Uterus (tissue), 2 donors: ENCODE data around the gene TMEM86A.

Experiments used
- POLR2A ChIP-seq, 2 donors: fragments of 450-650 bp; IDR thresholded peaks; one replicate each; pipeline ENCODE4 v1.6.1; 2016; ENCODE audit warnings: antibody characterized with exemption in 2 of 2, mild to moderate bottlenecking in 1 of 2, moderate library complexity in 1 of 2
- TF ChIP-seq, protein P1 (sequence below), 4 experiments: fragments of 200-600 bp in 2 of 4; fragments of 450-650 bp in 2 of 4; sonication (generic) in 2 of 4; IDR thresholded peaks; one replicate each; pipeline ENCODE4 v1.5.1; 2016 to 2019; ENCODE audit warnings: antibody characterized with exemption in 4 of 4, mild to moderate bottlenecking in 2 of 4, moderate library complexity in 1 of 4

DNA sequence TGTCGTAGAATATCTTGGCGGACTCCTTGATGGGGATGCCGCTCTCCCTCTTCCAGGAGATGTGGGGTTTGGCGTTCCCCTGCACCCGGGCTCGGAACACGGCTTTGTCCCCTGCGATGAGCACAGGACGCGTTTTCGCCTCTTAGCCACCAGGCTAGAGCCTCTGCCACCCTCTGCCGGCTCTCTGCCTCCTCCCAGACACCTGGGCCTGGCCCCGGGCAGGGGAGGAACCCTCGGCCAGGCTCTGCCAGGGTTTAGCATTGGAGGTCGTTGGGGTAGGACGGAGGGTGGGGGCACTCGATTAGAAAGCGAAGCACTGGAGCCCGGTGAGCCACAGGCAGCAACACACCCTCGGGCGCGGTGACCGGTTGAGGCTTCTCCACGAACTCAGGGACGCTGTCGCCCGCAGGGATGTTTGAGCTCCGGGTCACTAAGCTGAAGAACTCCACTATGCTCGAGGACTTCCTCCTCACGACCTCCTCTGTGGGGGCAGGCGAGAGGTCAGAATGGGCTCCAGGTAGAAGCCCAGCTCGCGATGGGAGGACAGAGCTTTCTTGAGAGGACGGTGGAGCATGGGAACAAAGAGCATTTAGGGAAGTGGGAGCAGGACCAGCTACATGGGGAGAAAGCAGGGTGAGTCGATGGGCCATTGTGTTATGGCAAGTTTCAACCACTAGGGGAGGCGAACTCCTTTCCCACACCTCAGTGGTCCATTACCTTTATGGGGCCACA, 23.1 kb downstream of the TMEM86A start:
- TF ChIP-seq, protein P1, sequence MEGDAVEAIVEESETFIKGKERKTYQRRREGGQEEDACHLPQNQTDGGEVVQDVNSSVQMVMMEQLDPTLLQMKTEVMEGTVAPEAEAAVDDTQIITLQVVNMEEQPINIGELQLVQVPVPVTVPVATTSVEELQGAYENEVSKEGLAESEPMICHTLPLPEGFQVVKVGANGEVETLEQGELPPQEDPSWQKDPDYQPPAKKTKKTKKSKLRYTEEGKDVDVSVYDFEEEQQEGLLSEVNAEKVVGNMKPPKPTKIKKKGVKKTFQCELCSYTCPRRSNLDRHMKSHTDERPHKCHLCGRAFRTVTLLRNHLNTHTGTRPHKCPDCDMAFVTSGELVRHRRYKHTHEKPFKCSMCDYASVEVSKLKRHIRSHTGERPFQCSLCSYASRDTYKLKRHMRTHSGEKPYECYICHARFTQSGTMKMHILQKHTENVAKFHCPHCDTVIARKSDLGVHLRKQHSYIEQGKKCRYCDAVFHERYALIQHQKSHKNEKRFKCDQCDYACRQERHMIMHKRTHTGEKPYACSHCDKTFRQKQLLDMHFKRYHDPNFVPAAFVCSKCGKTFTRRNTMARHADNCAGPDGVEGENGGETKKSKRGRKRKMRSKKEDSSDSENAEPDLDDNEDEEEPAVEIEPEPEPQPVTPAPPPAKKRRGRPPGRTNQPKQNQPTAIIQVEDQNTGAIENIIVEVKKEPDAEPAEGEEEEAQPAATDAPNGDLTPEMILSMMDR (IDR thresholded peaks at IDR 0.05) = peak; percentile 54 to 77 (median 63)
- no peak for TF ChIP-seq POLR2A (IDR thresholded peaks at IDR 0.05)
